Stimulated activated naive CD8-positive, alpha-beta T cell treated with anti-CD3 and anti-CD28 coated beads, Interleukin-15, Interleukin-2, amounts not matched to agents 100 U/mL and 50 U/mL, for 24 hours (primary cell): ENCODE results near the gene UTP15.

Source experiments
- ATAC-seq: fragments of 150-1000 bp; cut with Tn5 transposase; one replicate; pipeline ENCODE4 v1.10.0; 2021
- DNase-seq: peaks from one replicate; pipeline ENCODE4 v3.0.0; 2021

Gene UTP15

DNA sequence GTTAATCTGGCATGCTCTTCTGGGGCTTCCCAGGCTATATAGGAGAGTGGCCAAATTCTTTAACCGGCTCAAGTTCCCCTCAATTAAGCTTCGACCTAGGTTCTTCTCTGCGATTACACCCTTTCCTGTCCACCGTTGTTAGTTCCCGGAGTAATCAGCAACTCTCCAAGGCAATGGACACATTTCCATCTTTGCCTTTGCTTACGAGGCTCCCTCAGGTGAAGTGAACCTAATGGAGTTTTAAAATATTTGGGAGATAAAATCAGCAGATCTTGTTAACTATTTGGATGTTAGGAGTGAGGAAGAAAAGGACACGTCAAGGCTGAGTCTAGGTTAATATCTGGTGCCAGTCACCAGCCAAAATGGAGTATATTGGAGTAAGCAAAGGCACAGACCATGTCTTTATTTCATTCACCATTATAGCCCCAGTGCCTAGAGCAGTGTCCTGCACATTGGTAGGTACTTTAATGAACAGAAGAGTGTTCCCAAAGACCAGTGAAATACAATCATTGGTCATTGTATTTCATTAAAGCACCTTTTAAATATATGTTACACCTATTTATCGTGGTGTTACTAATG is 515 bp downstream of the UTP15 start:
- no peak for ATAC-seq
- DNase-seq = no peak

DNA sequence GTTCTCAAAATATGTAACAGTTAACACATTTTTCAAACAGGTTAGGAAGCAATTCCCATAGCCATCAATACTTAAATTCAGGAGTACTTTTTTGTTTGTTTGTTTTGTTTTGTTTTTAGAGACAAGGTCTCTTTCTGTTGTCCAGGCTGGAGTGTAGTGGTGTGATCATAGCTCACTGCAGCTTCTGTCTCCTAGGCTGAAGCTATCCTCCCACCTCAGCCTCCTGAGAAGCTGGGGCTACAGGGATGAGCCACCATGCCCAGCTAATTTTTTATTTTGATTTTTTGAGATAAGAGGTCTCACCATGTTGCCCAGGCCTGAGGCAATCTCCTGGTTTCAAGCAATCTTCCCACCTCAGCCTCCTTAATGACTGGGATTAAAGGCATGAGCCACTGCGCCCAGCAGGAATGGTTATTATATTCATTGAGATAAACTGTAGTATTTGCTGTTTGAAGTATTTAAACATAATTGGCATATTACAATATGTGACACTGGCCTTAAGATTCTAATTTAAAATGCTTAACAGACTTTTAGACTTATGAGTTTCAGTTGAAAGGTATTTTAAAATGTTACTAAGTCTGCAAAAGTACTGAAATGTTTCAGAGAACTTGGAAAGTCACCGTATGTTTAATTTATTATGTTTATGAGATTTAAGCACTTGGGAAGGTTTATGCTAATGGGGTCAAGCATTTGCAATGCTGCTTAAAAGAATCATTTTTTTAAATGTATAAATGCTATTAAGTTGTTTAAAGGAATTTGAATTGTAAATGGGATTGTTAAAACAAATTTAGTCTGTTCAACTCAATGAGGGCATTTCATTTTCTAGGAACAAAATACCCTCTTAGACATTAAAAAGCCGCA is 17.0 kb downstream of the UTP15 start:
- no peak for DNase-seq
- no peak for ATAC-seq

DNA sequence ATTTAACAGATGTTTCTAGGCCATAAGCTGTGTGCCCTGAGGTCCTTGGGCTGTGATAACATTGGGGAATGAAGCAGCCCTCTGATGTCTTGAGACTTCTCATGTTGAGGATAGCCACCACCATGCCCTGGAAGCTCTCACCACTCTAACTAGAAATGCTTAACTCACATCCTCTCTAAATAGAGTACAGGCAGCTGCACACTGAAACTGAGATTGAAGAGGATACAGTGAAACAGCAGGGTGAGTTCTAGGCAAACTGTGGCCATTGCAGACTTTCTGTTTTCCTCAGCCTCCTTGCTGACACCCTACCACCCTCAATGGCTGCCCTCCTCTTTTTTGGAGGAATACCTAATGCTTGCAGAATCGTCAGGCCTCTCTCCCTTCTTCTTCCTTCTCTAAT is 22.4 kb downstream of the UTP15 start:
- ATAC-seq = no peak
- no peak for DNase-seq

DNA sequence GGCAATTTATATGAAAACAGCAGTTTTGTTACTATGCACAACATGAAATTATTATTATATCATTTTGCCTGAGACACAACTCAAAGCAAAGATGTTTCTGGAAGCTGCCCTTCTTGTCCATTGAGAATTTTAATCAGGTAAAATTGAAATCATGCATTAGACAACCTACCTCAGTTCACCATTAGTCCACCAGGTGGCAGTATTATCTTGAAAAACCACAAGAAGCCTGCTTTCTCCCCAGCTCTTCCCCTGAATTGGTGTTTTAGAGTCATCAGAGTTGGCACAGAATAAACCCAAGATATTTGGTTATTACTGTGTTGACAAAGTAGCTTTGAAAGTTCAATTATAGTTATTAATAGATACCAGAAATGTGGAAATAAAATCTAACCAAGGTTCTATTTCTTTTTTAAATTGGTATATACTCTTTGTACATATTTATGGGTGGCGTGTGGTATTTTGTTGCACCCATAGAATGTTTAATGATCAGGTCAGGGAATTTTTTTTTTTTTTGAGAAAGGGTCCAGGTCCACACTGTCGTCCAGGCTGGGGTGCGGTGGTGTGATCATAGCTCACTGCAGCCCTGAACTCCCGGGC is 25.7 kb downstream of the UTP15 start:
- ATAC-seq = no peak
- DNase-seq = peak; percentile 44

DNA sequence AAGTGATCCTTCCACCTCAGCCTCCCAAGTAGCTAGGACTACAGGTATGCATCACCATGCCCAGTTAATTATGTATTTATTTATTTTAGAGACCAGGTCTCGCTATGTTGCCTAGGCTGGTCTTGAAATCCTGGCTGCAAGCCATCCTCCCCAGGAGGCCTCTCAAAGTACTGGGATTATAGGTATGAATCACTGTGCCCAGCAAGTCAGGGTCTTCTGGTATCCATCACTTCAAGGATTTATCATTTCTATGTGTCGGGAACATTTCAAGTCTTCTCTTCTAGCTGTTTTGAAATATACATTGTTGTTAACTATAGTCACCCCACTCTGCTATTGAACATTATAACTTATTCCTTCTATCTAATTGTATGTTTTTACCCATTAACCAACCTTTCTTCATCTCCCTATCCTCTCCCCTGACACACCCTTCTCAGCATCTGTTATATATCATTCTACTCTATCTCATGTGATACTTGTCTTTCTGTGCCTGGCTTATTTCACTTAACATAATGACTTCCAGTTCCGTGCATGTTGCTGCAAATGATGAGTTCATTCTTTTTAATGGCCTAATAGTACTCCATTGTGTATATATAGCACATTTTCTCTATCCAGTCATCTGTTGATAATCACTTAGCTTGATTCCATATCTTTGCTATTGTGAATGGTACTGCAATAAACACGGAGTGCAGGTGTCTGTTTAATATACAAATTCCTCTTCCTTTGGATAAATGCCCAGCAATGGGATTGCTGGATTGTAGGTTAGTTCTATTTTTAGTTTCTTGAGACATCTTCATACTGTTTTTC is 26.4 kb downstream of the UTP15 start:
- ATAC-seq (no peak), DNase-seq (no peak)

DNA sequence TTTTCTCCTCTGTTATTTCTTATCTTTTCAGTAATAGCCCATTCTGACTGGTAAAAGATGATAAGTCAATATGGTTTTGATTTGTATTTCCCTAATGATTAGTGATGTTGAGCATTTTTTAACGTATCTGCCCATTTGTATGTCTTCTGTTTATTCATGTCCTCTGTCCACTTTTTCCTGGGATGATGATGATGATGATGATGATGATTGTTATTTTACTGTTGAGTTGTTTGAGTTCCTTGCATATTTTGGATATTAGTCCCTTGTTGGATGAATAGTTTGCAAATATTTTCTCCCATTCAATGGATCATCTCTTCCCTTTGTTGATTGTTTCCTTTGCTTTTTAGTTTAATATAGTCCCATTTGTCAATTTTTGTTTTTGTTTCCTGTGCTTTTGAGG is 27.0 kb downstream of the UTP15 start:
- no peak for DNase-seq
- no peak for ATAC-seq

DNA sequence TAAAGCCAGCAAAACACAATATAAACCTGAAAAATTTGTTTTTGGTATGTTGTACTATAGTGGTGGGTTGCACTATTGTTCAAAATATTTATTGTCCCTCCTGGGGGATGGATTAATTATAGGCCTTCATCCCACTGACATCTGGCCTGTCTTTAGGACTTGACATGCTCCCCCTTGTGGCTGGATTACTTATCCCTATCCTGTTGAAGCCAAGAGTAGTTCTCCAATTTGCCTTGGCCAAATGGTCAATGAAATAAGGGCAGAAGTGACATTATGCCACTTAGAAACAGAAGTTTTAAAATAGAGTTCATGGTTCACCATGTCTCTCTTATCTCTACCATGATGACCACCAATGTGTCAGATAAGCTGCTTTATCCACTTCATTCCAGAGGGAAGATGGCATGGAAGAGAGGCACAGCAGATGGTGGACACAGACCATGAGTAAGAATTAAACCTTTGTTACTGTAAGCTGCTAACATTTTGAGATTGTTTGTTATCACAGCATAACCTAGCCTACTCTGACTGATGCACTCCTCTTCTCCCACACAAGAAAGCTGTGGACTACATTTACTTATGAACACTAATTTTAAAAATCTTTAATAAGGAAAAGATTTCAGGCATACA is 31.3 kb downstream of the UTP15 start:
- ATAC-seq (no peak), DNase-seq (peak; percentile 19)

DNA sequence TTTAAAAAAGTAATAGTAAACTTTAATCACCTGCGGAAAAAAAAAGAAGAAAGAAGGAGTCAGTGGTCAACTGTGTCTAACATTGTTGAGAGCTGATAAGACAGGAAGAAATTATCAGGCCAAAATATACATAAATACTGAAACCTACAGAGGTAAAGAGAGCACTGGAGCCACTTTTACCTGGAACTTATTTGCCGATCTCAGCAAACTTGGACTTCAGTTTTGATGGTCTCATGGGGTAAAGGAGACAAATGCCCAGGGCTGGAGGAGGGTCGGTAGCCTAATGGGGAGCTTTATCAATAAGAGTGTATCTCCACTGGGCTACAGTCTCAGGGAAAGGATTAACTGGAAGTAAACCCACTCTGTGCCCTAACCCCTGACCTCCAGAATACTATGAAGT is 33.8 kb downstream of the UTP15 start:
- ATAC-seq (no peak), DNase-seq (no peak)

DNA sequence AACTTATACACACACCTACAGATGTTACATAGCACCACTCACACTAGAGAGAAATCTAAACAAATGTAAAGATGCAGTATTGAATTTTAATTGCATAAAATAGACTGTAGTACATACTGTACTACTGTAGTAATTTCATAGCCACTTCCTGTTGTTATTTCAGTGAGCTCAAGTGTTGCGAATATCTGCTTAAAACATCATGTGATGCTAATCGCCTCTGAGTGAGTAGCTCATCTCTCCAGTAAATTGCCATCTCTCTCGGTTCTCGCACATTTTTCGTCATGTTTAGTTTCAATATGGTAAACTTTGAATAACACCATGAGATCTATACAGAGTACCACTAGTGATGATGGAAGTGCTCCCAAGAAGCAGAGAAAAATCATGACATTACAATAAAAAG is 38.5 kb downstream of the UTP15 start:
- DNase-seq (no peak), ATAC-seq (no peak)

DNA sequence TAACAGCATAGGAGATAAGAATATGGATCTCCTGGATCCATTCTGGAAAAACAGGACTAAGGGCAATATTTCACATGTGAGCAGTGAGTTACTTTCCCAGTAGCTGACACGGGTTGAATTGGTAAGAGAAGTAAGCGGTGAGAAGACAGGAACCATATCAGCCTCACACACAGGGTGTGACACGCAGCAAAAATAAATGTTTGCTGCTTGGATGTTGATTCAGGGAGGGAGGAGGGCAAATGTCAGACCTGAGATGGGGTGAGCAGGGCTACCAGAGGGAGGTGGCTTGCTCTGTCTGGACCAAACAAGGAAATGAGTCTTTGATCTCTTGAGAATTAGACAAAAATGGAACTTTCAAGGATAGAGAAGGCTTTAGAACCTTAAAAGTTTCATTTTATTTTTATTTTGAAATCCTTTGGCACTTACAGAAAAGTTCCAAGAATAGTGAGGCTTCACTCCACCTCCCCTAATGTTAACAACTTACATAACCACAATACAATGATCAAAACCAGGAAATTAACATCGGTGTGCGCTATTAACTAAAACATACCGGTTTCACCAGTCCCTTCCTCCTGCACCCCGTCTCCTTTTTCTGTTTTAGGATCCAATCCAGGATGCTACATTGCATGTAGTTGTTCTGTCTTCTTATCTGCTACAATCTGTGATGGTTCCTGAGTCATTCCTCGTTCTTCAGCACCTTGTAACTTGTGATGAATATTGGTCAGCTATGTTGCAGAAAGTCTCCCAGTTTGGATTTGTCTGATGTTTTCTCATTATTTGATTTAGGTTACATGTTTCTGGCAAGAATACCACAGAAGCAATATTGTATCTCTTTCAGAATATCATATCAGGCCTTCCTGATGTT is 39.9 kb downstream of the UTP15 start:
- no peak for DNase-seq
- no peak for ATAC-seq

DNA sequence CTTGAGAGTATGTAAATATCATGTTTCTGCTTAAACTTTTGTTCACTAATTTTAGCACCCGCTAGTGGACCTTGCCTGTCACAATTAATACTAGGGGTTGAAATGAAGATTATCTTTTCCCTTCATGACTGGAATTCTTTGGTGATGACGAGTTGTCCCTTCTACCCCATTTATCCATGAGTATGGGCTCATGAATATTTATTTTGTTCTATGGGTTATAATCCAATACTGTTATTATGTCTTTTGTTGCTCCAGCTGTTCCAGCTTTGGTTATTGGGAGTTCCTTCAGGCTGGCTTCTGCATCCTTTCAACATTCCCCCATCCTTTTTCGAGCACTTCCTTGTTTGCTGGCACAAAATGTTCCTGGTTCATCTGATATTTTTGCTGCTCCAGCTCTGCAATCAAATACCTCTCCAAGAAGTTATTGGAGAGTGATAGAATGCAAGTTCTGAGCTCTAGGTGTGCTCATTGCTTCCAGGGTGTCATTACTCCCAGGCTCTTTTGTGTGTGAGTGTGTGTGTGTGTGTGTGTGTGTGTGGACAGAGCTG is 40.7 kb downstream of the UTP15 start:
- no peak for DNase-seq

DNA sequence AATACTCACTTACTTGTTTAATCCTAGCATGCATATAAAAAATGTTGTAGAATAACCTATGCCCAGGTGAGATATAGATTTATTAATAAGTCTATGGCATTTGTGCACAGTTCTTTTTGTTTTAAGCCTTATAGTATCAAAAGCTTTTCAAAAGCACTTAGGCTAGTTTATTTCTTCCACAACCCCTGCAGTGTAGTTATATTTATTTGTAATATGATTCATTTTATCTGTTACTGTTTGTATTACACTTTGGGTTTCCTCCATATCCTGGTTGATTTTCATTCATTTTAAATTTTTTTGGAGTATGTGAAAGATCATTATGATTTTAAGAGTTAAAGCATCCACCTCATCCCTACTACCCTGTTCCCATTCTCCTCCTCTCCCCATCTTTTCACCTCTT is 41.7 kb downstream of the UTP15 start:
- ATAC-seq (no peak), DNase-seq (no peak)

More for the DNA sequence above, 40.7 kb downstream of the UTP15 start:
- ATAC-seq = no peak

DNA sequence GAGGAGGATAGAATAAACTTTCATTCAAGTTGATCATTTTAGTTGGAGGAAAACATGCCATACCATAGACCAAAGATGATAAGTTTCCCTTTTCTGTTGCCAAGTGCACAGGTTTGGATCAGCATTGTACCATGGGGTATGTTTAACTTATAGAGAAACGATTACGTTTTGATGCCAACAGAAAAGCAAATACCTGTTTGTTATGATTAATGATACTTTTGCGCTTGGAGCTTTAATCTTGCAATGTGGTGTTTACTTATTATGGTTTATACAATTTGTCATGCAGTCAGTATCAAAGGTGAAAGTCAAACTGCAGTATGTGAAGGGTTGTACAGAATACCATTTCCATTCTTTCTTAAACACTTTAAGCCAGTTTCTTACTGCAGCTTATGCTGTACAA is 47.3 kb downstream of the UTP15 start:
- DNase-seq = no peak

DNA sequence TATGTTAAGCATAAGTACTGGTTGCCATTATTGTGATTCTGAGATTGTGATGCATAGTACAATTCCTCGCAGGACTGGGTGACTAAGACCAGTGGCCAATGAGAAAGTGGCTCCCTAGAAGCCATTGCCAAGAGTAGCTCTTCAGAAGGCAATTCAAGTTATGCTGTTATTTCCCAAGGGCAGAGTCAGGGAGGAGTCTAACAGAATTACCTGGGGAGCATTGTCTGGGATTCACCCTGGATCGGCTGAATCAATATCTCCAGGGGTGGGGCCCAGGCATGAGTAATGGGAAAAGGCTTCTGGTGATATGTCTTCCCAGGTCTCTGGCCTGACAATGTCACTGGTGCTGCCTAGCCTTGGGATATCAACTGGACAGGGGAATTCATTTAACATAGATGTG is 49.5 kb downstream of the UTP15 start:
- no peak for DNase-seq
- ATAC-seq = no peak

More for the DNA sequence above, 47.3 kb downstream of the UTP15 start:
- no peak for ATAC-seq

DNA sequence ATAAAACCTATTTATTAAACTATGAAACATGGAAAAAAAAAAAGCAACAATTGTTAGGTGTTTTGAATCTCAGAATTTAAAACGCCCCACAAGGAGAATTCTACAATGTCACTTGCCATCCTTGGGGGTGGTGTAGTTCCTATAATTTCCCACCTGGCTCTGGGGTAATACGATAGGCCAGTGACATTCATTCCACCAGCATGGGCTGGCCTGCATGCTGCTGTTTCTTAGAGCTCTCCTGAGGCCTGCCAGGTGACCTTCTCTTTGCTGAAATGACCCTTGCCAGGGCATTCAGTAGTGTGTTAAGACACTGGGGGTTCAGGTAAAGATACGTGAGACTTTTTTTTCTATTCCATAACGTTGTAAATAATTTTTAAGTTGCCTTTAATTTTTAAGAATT is 50.4 kb downstream of the UTP15 start:
- DNase-seq (no peak), ATAC-seq (no peak)

DNA sequence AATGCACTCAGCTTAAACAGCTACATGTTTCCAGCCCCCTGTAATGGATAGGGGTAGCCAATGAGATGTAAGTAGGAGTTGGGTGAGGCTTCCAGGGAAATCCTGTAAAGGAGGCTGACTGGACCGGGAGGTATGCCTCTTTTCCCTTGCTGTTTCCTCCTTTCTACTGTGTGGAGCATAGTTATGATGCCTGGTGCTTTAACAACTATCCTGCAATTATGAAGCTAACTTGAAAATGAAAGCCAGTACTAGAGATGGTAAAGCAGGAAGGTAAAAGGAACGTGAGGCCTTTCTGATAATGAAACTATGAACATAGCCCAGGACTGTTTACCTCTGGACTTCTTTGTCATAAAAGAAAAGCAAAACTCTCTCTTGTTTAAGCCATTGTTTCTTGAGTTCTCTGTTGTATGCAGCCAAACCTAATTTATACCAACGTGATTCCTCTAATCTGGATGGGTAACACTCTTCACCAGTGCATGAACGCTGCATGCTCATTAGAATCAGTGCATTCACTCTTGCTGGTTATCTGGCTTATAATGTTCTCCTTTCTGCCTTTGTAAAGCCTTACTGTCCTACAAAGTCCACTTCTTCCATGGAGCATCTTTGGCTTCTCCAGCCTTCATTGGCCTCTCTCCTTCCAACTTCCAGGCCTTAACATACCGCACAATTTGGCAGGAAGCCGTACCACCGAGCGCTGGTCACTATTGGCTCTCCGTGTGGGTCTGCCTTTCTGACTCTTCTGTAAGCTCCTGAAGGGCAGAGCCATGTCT is 52.2 kb downstream of the UTP15 start:
- no peak for DNase-seq
- ATAC-seq = no peak

DNA sequence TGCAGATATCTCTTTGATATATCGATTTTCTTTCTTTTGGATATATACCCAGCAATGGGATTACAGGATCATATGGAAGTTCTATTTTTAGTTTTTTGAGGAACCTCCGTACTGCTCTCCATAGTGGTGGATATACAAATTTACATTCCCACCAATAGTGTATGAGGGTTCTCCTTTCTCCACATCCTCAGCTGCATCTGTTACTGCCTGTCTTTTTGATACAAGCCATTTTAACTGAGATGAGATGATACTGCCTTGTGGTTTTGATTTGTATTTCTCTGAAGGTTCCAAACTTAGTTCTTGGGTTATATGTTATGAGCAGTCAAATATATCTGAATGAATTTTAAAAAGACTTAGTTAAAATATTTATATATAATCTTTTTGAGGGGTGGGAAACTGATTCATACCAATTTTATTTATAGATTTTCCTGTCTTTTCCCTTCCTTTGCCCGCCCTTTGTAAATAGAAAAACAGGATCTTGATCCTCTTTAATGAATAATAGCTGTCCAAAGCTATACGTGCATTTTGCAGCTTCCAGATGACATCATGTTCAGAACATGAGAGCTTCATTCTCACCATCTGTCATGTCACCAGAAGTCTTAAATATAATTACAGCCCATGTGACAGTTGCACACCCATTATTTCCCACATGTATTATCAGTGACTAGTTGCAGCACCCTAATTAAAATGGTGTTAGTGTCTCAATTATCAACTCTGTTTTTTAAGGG is 54.2 kb downstream of the UTP15 start:
- no peak for DNase-seq
- ATAC-seq = no peak

DNA sequence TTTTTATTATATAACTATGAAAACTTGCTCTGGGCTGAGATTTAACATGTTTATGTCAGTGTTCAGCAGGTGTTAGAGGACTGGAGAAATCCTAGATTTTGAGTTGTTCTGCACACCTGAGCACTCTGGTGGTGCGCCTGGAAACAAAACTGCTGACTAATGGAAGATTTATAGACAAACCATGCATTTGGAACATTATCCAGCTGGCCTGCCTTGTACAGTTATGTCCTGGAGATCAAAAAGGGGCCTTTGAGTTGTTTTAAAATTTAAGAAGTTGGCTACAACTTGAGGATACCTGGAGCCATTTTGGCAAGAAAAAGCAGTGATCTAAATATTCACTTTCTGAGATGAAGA is 54.8 kb downstream of the UTP15 start:
- no peak for DNase-seq
- ATAC-seq = no peak

DNA sequence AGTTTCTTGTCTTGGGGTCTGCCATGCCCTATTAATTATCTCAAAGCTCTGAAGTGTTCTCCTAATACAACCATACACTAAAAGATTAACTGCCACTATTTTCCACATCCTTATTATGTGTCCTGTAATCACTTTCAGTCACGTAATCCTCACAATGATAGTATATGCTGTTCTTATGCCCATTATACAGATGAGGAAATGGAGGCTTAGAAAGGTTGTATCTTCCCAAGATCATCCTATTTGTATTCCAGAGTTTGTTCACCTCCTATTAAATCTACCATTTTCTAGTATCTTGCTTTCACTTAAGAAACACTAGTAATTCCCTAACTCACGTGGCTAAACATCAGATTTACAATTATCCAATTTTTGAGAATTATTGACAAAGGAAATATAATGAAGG is 57.5 kb downstream of the UTP15 start:
- ATAC-seq (no peak), DNase-seq (no peak)
